Renal cortex interstitium (tissue), 15 donors: ENCODE results near the gene CD63. TPM values are rescaled to one million over a fixed set of nuclear protein-coding genes. Genes with fewer than 3 reads are reported as not detected.
A peak's percentile ranks its signal among the peaks of the same experiment; 100 is the strongest.
"Not testable (repeated sequence)": the region's sequence is repeated elsewhere in the genome, so short reads cannot be mapped to it uniquely, and the experiment has no call there.

ENCODE experiments used
- DNase-seq, 11 donors: peaks; one replicate each; pipeline ENCODE4 v3.0.0-alpha.2; 2013; ENCODE audit warnings: low read depth in 9 of 11, low spot score in 4 of 11; ENCODE audit errors: extremely low read depth in 1 of 11
- long read RNA-seq, 16 experiments: transcript quantifications; one replicate each; lab custom pipeline, GENCODE V29; 2026
- polyA plus RNA-seq, 3 donors: library from polyadenylated mRNA; unstranded; fragments of 120-200 nt; gene quantifications; one replicate each; pipeline ENCODE4 v1.2.1, GENCODE V29; 2013; ENCODE audit not compliant: insufficient read length in 3 of 3

Gene CD63
- 100 to 1,000 TPM; 647 to 692 (median 648) TPM for polyA plus RNA-seq
- long read RNA-seq, donor 1, transcript CD63-205 (3 exons, 499 nt) = minor isoform, 13 of 247 reads
- long read RNA-seq, donor 1, transcript CD63-216 (2 exons, 230 nt) = minor isoform, 12 of 247 reads
- long read RNA-seq, donor 1, transcript CD63-214 (7 exons, 949 nt) = minor isoform, 27 of 247 reads
- long read RNA-seq, donor 1, transcript CD63-201 (8 exons, 1,070 nt) = major isoform, 162 of 247 reads
- long read RNA-seq, donor 1, partial matches to known transcripts = 22 of 247 reads
- long read RNA-seq, donor 1, other reads (novel, unspliced or antisense) = 0 of 247 reads
- long read RNA-seq, donor 2, transcript CD63-216 (2 exons, 230 nt) = minor isoform, 23 of 282 reads
- long read RNA-seq, donor 2, transcript CD63-206 (5 exons, 648 nt) = minor isoform, 21 of 282 reads
- long read RNA-seq, donor 2, transcript CD63-201 (8 exons, 1,070 nt) = major isoform, 160 of 282 reads
- long read RNA-seq, donor 2, transcript CD63-214 (7 exons, 949 nt) = minor isoform, 17 of 282 reads
- long read RNA-seq, donor 2, partial matches to known transcripts = 47 of 282 reads
- long read RNA-seq, donor 2, other reads (novel, unspliced or antisense) = 0 of 282 reads
- long read RNA-seq, donor 3, transcript CD63-214 (7 exons, 949 nt) = minor isoform, 39 of 530 reads
- long read RNA-seq, donor 3, transcript CD63-206 (5 exons, 648 nt) = minor isoform, 24 of 530 reads
- long read RNA-seq, donor 3, transcript CD63-201 (8 exons, 1,070 nt) = major isoform, 347 of 530 reads
- long read RNA-seq, donor 3, transcript CD63-216 (2 exons, 230 nt) = minor isoform, 21 of 530 reads
- long read RNA-seq, donor 3, partial matches to known transcripts = 76 of 530 reads
- long read RNA-seq, donor 3, other reads (novel, unspliced or antisense) = 0 of 530 reads
- long read RNA-seq, donor 4, transcript CD63-201 (8 exons, 1,070 nt) = major isoform, 214 of 345 reads
- long read RNA-seq, donor 4, transcript CD63-216 (2 exons, 230 nt) = minor isoform, 19 of 345 reads
- long read RNA-seq, donor 4, transcript CD63-206 (5 exons, 648 nt) = minor isoform, 23 of 345 reads
- long read RNA-seq, donor 4, transcript CD63-214 (7 exons, 949 nt) = minor isoform, 38 of 345 reads
- long read RNA-seq, donor 4, partial matches to known transcripts = 39 of 345 reads
- long read RNA-seq, donor 4, other reads (novel, unspliced or antisense) = 0 of 345 reads
- long read RNA-seq, donor 5 = 0 reads
- long read RNA-seq, donor 6, transcript CD63-201 (8 exons, 1,070 nt) = major isoform, 183 of 320 reads
- long read RNA-seq, donor 6, transcript CD63-214 (7 exons, 949 nt) = minor isoform, 27 of 320 reads
- long read RNA-seq, donor 6, transcript CD63-206 (5 exons, 648 nt) = minor isoform, 20 of 320 reads
- long read RNA-seq, donor 6, transcript CD63-216 (2 exons, 230 nt) = minor isoform, 22 of 320 reads
- long read RNA-seq, donor 6, partial matches to known transcripts = 46 of 320 reads
- long read RNA-seq, donor 6, other reads (novel, unspliced or antisense) = 0 of 320 reads
- long read RNA-seq, donor 7, transcript CD63-214 (7 exons, 949 nt) = minor isoform, 41 of 503 reads
- long read RNA-seq, donor 7, transcript CD63-206 (5 exons, 648 nt) = minor isoform, 34 of 503 reads
- long read RNA-seq, donor 7, transcript CD63-216 (2 exons, 230 nt) = minor isoform, 31 of 503 reads
- long read RNA-seq, donor 7, transcript CD63-201 (8 exons, 1,070 nt) = major isoform, 302 of 503 reads
- long read RNA-seq, donor 7, partial matches to known transcripts = 67 of 503 reads
- long read RNA-seq, donor 7, other reads (novel, unspliced or antisense) = 0 of 503 reads
- long read RNA-seq, donor 8, transcript CD63-201 (8 exons, 1,070 nt) = major isoform, 409 of 671 reads
- long read RNA-seq, donor 8, transcript CD63-216 (2 exons, 230 nt) = minor isoform, 49 of 671 reads
- long read RNA-seq, donor 8, transcript CD63-206 (5 exons, 648 nt) = minor isoform, 34 of 671 reads
- long read RNA-seq, donor 8, transcript CD63-214 (7 exons, 949 nt) = minor isoform, 51 of 671 reads
- long read RNA-seq, donor 8, partial matches to known transcripts = 82 of 671 reads
- long read RNA-seq, donor 8, other reads (novel, unspliced or antisense) = 5 of 671 reads
- long read RNA-seq, donor 9, transcript CD63-201 (8 exons, 1,070 nt) = major isoform, 326 of 485 reads
- long read RNA-seq, donor 9, transcript CD63-206 (5 exons, 648 nt) = minor isoform, 26 of 485 reads
- long read RNA-seq, donor 9, transcript CD63-214 (7 exons, 949 nt) = minor isoform, 41 of 485 reads
- long read RNA-seq, donor 9, transcript CD63-205 (3 exons, 499 nt) = minor isoform, 18 of 485 reads
- long read RNA-seq, donor 9, partial matches to known transcripts = 50 of 485 reads
- long read RNA-seq, donor 9, other reads (novel, unspliced or antisense) = 0 of 485 reads
- long read RNA-seq, donor 10, transcript CD63-206 (5 exons, 648 nt) = minor isoform, 26 of 433 reads
- long read RNA-seq, donor 10, transcript CD63-216 (2 exons, 230 nt) = minor isoform, 28 of 433 reads
- long read RNA-seq, donor 10, transcript CD63-201 (8 exons, 1,070 nt) = major isoform, 263 of 433 reads
- long read RNA-seq, donor 10, transcript CD63-214 (7 exons, 949 nt) = minor isoform, 36 of 433 reads
- long read RNA-seq, donor 10, partial matches to known transcripts = 63 of 433 reads
- long read RNA-seq, donor 10, other reads (novel, unspliced or antisense) = 0 of 433 reads
- long read RNA-seq, donor 11, transcript CD63-201 (8 exons, 1,070 nt) = major isoform, 195 of 297 reads
- long read RNA-seq, donor 11, transcript CD63-216 (2 exons, 230 nt) = minor isoform, 9 of 297 reads
- long read RNA-seq, donor 11, transcript CD63-206 (5 exons, 648 nt) = minor isoform, 17 of 297 reads
- long read RNA-seq, donor 11, transcript CD63-214 (7 exons, 949 nt) = minor isoform, 26 of 297 reads
- long read RNA-seq, donor 11, partial matches to known transcripts = 40 of 297 reads
- long read RNA-seq, donor 11, other reads (novel, unspliced or antisense) = 0 of 297 reads
- long read RNA-seq, donor 12, transcript CD63-205 (3 exons, 499 nt) = minor isoform, 16 of 168 reads
- long read RNA-seq, donor 12, transcript CD63-214 (7 exons, 949 nt) = minor isoform, 11 of 168 reads
- long read RNA-seq, donor 12, transcript CD63-201 (8 exons, 1,070 nt) = major isoform, 99 of 168 reads
- long read RNA-seq, donor 12, transcript CD63-216 (2 exons, 230 nt) = minor isoform, 18 of 168 reads
- long read RNA-seq, donor 12, partial matches to known transcripts = 14 of 168 reads
- long read RNA-seq, donor 12, other reads (novel, unspliced or antisense) = 0 of 168 reads
- long read RNA-seq, donor 13 = 0 reads
- long read RNA-seq, donor 14, transcript CD63-206 (5 exons, 648 nt) = minor isoform, 24 of 431 reads
- long read RNA-seq, donor 14, transcript CD63-201 (8 exons, 1,070 nt) = major isoform, 271 of 431 reads
- long read RNA-seq, donor 14, transcript CD63-214 (7 exons, 949 nt) = minor isoform, 43 of 431 reads
- long read RNA-seq, donor 14, transcript CD63-205 (3 exons, 499 nt) = minor isoform, 19 of 431 reads
- long read RNA-seq, donor 14, partial matches to known transcripts = 57 of 431 reads
- long read RNA-seq, donor 14, other reads (novel, unspliced or antisense) = 0 of 431 reads
- long read RNA-seq, donor 15, transcript CD63-206 (5 exons, 648 nt) = minor isoform, 13 of 201 reads
- long read RNA-seq, donor 15, transcript CD63-216 (2 exons, 230 nt) = minor isoform, 15 of 201 reads
- long read RNA-seq, donor 15, transcript CD63-214 (7 exons, 949 nt) = minor isoform, 12 of 201 reads
- long read RNA-seq, donor 15, transcript CD63-201 (8 exons, 1,070 nt) = major isoform, 130 of 201 reads
- long read RNA-seq, donor 15, partial matches to known transcripts = 17 of 201 reads
- long read RNA-seq, donor 15, other reads (novel, unspliced or antisense) = 0 of 201 reads
- long read RNA-seq, donor 16, transcript CD63-201 (8 exons, 1,070 nt) = major isoform, 705 of 1,079 reads
- long read RNA-seq, donor 16, transcript CD63-214 (7 exons, 949 nt) = minor isoform, 87 of 1,079 reads
- long read RNA-seq, donor 16, transcript CD63-206 (5 exons, 648 nt) = minor isoform, 51 of 1,079 reads
- long read RNA-seq, donor 16, transcript CD63-205 (3 exons, 499 nt) = minor isoform, 33 of 1,079 reads
- long read RNA-seq, donor 16, partial matches to known transcripts = 164 of 1,079 reads
- long read RNA-seq, donor 16, other reads (novel, unspliced or antisense) = 6 of 1,079 reads

- DNase-seq = peak in 6 of 11 donors; percentile 82 to 91 (median 85)
Observed at GRCh38 chr12:55728939-55729818, at the start of gene CD63. Gene CD63, minus strand, starts transcription at chr12:55729009. Its CDS starts 668 bp downstream, at chr12:55728341.

GRCh38 chr12:55777856-55778255 lies 49.0 kb upstream of the CD63 start:
- no peak for DNase-seq

GRCh38 chr12:55771736-55772135 lies 42.9 kb upstream of the CD63 start:
- no peak for DNase-seq

- no peak for DNase-seq
Observed at GRCh38 chr12:55767156-55767555, 38.3 kb upstream of the CD63 start.

GRCh38 chr12:55765736-55766290 lies 37.0 kb upstream of the CD63 start:
- no peak for DNase-seq

GRCh38 chr12:55762646-55763045 lies 33.8 kb upstream of the CD63 start:
- DNase-seq = no peak

- DNase-seq = no peak
Observed at GRCh38 chr12:55760663-55761062, 31.9 kb upstream of the CD63 start.

- DNase-seq = not testable (repeated sequence)
Observed at GRCh38 chr12:55758575-55758974, 29.8 kb upstream of the CD63 start.

GRCh38 chr12:55757701-55758100 lies 28.9 kb upstream of the CD63 start:
- DNase-seq = no peak

GRCh38 chr12:55755246-55755645 lies 26.4 kb upstream of the CD63 start:
- no peak for DNase-seq

GRCh38 chr12:55748230-55748993 lies 19.6 kb upstream of the CD63 start:
- no peak for DNase-seq

GRCh38 chr12:55746913-55747231 lies 18.1 kb upstream of the CD63 start:
- no peak for DNase-seq
